ENCODE results near the gene TRAF3.

DNA sequence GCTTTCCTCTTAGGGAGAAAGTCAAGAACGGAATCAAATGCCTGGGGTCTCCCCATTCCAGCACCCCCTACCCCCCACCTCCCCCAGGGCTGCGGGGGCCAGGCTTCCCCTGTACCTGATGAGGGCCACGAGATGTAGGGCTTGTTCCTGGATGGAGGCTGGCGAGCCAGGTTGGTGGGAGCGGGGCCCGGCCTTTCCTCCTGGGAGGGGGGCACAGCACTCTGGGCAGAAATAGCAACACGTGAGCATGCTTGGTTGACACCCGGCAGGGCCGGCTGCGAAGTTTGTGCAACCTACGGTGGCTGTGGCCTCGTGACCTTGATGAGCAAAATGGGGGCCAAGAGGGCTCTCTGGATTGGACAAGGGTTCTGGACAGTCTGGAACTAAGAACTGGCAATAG is 160.9 kb downstream of the TRAF3 start:
- TF ChIP-seq ZFP3 (CRISPR knock-in tag; IDR thresholded peaks at IDR 0.05): no peak
- no peak for TF ChIP-seq ZC3H10 (CRISPR knock-in tag; IDR thresholded peaks at IDR 0.05)
- TF ChIP-seq ARNTL (CRISPR knock-in tag; IDR thresholded peaks at IDR 0.05; ENCODE audit: borderline replicate concordance, low read depth): no peak
- TF ChIP-seq TCF4 (CRISPR knock-in tag; IDR thresholded peaks at IDR 0.05; ENCODE audit: borderline replicate concordance): no peak
- TF ChIP-seq OSR1 (CRISPR knock-in tag; IDR thresholded peaks at IDR 0.05): no peak
- TF ChIP-seq, protein P1, sequence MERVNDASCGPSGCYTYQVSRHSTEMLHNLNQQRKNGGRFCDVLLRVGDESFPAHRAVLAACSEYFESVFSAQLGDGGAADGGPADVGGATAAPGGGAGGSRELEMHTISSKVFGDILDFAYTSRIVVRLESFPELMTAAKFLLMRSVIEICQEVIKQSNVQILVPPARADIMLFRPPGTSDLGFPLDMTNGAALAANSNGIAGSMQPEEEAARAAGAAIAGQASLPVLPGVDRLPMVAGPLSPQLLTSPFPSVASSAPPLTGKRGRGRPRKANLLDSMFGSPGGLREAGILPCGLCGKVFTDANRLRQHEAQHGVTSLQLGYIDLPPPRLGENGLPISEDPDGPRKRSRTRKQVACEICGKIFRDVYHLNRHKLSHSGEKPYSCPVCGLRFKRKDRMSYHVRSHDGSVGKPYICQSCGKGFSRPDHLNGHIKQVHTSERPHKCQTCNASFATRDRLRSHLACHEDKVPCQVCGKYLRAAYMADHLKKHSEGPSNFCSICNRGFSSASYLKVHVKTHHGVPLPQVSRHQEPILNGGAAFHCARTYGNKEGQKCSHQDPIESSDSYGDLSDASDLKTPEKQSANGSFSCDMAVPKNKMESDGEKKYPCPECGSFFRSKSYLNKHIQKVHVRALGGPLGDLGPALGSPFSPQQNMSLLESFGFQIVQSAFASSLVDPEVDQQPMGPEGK (CRISPR knock-in tag; IDR thresholded peaks at IDR 0.05; ENCODE audit: borderline replicate concordance): no peak
- no peak for TF ChIP-seq BACH2 (CRISPR knock-in tag; IDR thresholded peaks at IDR 0.05; ENCODE audit: borderline replicate concordance)
- TF ChIP-seq, protein P2, sequence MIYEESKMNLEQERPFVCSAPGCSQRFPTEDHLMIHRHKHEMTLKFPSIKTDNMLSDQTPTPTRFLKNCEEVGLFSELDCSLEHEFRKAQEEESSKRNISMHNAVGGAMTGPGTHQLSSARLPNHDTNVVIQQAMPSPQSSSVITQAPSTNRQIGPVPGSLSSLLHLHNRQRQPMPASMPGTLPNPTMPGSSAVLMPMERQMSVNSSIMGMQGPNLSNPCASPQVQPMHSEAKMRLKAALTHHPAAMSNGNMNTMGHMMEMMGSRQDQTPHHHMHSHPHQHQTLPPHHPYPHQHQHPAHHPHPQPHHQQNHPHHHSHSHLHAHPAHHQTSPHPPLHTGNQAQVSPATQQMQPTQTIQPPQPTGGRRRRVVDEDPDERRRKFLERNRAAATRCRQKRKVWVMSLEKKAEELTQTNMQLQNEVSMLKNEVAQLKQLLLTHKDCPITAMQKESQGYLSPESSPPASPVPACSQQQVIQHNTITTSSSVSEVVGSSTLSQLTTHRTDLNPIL (CRISPR knock-in tag; IDR thresholded peaks at IDR 0.05; ENCODE audit: low read depth): no peak
- no peak for TF ChIP-seq TSHZ2 (CRISPR knock-in tag; IDR thresholded peaks at IDR 0.05)
- no peak for TF ChIP-seq ZFP30 (CRISPR knock-in tag; IDR thresholded peaks at IDR 0.05)
- TF ChIP-seq CSDC2 (CRISPR knock-in tag; IDR thresholded peaks at IDR 0.05): no peak
- TF ChIP-seq RARB (CRISPR knock-in tag; IDR thresholded peaks at IDR 0.05): no peak

Measured in SK-N-SH treated with all-trans-retinoic acid at 6 μM for 48 hours (cell line).